NCI-H69 (cell line): ENCODE results near the gene USP31.
A peak's percentile ranks its signal among the peaks of the same experiment; 100 is the strongest.
"Not testable (repeated sequence)": the region's sequence is repeated elsewhere in the genome, so short reads cannot be mapped to it uniquely, and the experiment has no call there.

Experiments used
- DNase-seq: peaks from one replicate; lab custom pipeline; 2025; lab: John Stamatoyannopoulos, UW

USP31 gene

GRCh38 chr16:23096450-23096849 is 52.8 kb downstream of the USP31 start:
- DNase-seq: not testable (repeated sequence)

GRCh38 chr16:23094136-23094535 is 55.1 kb downstream of the USP31 start:
- DNase-seq: not testable (repeated sequence)

GRCh38 chr16:23092801-23093117 is 56.5 kb downstream of the USP31 start:
- no peak for DNase-seq

GRCh38 chr16:23092072-23092800 is 57.0 kb downstream of the USP31 start:
- no peak for DNase-seq

GRCh38 chr16:23089111-23089510 is 60.1 kb downstream of the USP31 start:
- DNase-seq: no peak

- no peak for DNase-seq
Observed at GRCh38 chr16:23088018-23088417, 61.2 kb downstream of the USP31 start.

- DNase-seq: no peak
Observed at GRCh38 chr16:23085949-23086348, 63.3 kb downstream of the USP31 start.

- peak; percentile 96 for DNase-seq
Observed at GRCh38 chr16:23082161-23082788, 67.0 kb downstream of the USP31 start.

GRCh38 chr16:23081675-23082119 is 67.6 kb downstream of the USP31 start:
- peak; percentile 92 for DNase-seq

GRCh38 chr16:23080747-23081146 is 68.5 kb downstream of the USP31 start:
- no peak for DNase-seq

- no peak for DNase-seq
Observed at GRCh38 chr16:23080329-23080728, 68.9 kb downstream of the USP31 start.

- peak; percentile 97 for DNase-seq
Observed at GRCh38 chr16:23079675-23080301, 69.5 kb downstream of the USP31 start.

GRCh38 chr16:23074423-23074822 is 74.8 kb downstream of the USP31 start:
- no peak for DNase-seq

- DNase-seq: no peak
Observed at GRCh38 chr16:23072769-23073549, 76.3 kb downstream of the USP31 start.

- DNase-seq: no peak
Observed at GRCh38 chr16:23072084-23072599, 77.1 kb downstream of the USP31 start.

GRCh38 chr16:23071196-23072083 is 77.8 kb downstream of the USP31 start:
- DNase-seq: no peak

- DNase-seq: no peak
Observed at GRCh38 chr16:23069844-23070243, 79.4 kb downstream of the USP31 start.

GRCh38 chr16:23068079-23068736 is 81.0 kb downstream of the USP31 start:
- no peak for DNase-seq

GRCh38 chr16:23066676-23067075 is 82.6 kb downstream of the USP31 start:
- no peak for DNase-seq

GRCh38 chr16:23064639-23065038 is 84.6 kb downstream of the USP31 start:
- no peak for DNase-seq

GRCh38 chr16:23062524-23062923 is 86.7 kb downstream of the USP31 start:
- no peak for DNase-seq
